NCI-H146 treated with DMSO at 0.1 percent for 48 hours (cell line): ENCODE measurements around the gene ADGRG3.

Experiments used
- DNase-seq: peaks from one replicate; lab custom pipeline; 2025; ENCODE audit not compliant: unreplicated experiment; lab: John Stamatoyannopoulos, UW

The ADGRG3 gene

DNA sequence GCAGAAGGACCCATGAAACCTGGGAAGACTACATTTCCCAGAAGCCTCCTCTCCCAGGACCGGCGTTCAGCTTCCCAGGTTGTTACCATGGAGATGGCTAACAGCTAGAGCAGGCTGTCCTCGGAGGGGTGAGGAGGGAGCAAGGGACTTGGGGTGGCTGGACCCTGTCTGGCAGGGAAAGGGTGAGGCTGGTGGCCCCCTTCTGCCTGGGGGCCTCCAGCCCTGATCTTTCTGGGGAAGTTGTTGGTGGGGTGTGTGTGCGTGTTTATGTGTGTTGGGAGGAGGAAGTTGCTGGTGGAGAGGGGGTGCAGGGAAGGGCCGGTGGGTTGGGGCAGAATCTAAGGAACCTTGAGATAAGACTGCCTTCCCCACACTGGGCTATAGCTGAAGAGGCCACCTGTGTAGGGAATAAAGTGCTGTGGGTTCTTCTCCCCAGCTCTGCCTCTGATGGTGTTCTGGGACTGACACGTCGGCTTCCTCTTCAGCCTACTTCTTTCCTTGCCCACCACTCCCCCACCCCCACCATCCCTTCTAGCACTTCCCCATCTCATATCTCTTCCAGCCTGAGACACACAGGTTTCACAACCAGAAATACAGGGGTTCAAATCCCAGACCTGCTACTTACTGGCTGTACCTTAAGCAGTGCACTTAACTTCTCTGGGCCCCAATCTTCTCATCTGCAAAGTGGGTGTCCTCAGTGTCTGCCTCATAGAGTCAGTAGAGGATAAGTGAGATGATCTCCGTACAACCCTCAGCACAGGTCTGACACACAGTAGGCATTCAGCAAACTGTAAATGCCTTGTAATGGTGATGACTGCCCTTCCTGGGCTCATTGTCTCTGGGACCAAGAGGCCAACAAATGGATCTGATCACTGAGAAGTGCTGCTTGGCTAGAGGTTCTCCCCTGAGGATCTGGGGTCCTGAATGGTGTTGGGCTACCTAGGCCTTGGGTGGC, 26.9 kb downstream of the ADGRG3 start, which contains the start of gene DRC7:
DRC7 (plus strand) TSS at position 82 of the 955 bp plus-strand sequence. CDS start 3,144 bp downstream, outside the sequence.
- no peak for DNase-seq

GRCh38 chr16:57695680-57696069, 27.6 kb downstream of the ADGRG3 start:
- DNase-seq = no peak

DNA sequence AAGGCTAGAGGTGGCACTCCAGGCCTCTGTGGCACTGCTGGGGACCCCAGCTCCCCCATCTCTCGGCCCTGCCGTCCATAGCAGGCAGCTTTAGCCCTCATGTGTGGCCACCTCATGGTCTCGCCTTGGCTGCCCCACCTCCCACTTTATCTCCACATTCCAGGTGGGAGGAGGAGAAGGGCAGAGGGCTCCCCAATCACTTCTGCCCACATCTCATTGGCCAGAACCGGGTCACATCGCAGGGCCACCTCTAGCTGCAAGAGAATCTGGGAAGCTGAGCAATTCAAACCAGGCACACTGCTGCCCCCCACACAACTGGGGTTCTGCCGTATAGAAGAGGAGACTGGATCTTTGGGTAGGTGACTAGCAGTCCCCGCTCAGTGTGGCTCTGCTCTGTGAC, 28.1 kb downstream of the ADGRG3 start:
- no peak for DNase-seq

DNA sequence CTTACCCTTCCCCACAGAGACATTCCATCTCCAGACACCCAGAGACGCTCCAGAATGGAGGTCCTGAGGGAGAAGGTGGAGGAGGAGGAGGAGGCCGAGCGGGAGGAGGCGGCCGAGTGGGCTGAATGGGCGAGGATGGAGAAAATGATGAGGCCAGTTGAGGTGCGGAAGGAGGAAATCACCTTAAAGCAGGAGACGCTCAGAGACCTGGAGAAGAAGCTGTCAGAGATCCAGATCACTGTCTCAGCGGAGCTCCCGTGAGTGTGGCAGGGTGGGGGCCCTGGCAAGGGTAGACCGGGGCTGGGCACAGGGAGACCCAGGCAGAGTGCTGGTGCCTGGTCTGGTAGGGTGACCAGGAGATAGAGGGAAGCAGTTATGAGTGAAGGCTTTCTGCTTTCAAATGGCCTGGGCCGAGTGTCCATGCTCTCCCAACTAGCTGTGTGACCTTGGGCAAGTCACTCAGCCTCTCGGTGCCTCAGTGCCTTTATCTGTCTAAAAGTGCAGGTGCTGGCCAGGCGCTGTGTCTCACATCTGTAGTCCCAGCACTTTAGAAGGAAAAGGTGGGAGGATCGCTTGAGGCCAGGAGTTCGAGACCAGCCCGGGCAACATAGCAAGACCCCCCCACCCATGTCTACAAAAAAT, 29.9 kb downstream of the ADGRG3 start:
- no peak for DNase-seq

GRCh38 chr16:57698812-57699405, 30.8 kb downstream of the ADGRG3 start:
- no peak for DNase-seq

- no peak for DNase-seq
These were observed 31.4 kb downstream of the ADGRG3 start for GRCh38 chr16:57699481-57699880.

GRCh38 chr16:57699899-57700298, 31.8 kb downstream of the ADGRG3 start:
- no peak for DNase-seq

- no peak for DNase-seq
These were observed 32.9 kb downstream of the ADGRG3 start for GRCh38 chr16:57700781-57701551.

- DNase-seq = no peak
These were observed 33.8 kb downstream of the ADGRG3 start for GRCh38 chr16:57701759-57702371.

DNA sequence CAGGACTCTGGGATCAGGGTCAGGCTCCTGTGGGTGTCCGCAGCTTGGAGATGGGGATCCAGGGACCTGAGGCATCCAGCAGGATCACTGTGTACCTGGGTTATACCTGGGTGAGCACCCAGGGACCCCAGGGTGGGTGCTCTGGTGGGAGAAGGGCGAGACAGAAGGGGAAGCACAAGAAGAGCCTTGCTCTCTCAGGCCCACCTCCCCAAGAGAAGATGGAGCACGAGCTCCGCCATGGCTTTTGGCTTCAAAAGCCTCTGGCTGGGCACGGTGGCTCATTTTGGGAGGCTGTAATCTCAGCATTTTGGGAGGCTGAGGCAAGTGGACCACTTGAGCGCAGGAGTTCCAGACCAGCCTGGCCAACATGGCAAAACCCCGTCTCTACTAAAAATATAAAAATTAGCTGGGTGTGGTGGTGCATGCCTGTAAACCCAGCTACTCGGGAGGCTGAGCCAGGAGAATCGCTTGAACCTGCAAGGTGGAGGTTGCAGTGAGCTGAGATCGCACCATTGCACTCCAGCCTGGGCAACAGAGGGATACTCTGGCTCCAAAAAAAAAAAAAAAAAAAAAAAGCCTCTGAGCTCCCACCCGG, 35.4 kb downstream of the ADGRG3 start:
- DNase-seq = no peak

- no peak for DNase-seq
These were observed 36.2 kb downstream of the ADGRG3 start for GRCh38 chr16:57704011-57704904.

DNA sequence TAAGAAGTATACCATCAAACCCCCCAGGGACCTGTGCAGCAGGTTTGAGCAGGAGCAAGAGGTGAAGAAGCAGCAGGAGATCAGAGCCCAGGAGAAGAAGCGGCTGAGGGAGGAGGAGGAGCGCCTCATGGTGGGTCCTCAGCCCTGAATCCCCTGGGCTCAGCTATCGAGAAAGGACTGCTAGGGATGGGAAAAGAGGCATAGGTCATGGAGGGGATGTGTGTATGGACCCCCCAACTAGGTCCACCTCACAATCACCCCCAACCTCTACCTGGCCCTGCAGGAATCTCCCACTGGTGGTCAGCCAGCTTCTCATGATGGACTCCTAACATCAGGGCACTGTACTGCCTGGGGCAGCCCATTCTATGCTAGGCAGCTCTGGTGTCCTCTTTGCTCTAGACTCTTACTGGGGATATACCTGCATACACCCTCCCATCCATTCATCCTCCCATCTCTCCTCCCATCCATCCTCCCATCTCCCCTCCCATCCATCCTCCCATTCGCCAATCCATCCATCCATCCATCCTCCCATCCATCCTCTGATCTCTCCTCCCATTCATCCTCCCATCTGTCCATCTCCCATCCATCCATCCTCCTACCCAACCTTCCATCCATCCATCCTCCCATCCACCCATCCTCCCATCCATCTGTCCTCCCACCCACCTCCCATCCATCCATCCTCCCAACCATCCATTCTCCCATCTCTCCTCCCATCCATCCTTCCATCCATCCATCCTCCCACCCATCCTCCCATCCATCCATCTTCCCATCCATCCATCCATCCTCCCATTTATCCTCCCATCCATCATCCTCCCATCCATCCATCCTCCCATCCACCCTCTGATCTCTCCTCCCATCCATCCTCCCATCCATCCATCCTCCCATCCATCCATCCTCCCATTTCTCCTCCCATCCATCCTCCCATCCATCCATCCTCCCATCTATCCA, 37.1 kb downstream of the ADGRG3 start:
- no peak for DNase-seq

DNA sequence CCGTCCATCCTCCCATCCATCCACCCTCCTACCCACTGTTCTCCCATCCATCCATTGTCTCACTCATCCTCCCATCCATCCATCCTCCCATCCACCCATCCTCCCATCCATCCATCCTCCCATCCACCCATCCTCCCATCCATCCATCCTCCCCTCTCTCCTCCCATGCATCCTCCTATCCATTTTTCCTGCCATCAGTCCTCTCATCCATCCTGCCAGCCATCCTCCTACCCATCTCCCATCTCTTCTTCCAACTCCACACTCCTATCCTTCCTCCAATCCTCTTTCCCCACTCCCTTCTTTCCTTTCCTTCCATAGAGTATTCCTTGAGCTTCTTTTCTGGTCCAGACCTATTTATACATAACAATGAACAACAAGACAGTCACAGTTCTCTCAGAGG, 38.6 kb downstream of the ADGRG3 start:
- DNase-seq = no peak

DNA sequence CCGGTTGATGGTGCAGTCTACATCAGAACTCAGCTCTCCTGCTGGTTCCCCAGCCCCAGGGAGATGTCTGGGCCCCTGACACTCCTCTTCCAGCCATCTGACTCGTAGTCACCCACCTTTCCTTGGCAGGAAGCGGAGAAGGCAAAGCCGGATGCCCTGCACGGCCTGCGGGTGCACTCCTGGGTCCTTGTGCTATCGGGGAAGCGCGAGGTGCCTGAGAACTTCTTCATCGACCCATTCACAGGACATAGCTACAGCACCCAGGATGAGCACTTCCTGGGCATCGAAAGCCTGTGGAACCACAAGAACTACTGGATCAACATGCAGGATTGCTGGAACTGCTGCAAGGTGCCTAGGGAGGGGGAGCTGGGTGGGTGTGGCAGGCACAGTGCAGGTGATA, 39.2 kb downstream of the ADGRG3 start:
- DNase-seq = no peak

DNA sequence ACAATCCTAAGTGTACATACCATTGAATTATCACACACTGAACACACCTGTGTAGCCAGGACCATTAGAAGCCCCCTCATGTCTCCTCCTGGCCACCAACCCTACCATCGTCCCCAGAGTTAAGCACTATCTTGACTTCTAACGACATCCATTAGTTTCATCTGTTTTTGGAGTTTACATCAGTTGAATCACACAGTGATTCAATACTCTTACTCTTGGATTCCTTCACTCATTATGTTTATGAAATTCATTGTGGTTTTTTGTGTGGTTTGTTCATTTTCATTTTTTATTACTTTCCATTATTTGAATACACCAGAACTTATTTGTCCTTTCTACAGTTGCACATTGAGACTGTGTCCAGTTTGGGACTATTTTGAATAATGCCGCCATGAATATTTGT, 40.1 kb downstream of the ADGRG3 start:
- no peak for DNase-seq

DNA sequence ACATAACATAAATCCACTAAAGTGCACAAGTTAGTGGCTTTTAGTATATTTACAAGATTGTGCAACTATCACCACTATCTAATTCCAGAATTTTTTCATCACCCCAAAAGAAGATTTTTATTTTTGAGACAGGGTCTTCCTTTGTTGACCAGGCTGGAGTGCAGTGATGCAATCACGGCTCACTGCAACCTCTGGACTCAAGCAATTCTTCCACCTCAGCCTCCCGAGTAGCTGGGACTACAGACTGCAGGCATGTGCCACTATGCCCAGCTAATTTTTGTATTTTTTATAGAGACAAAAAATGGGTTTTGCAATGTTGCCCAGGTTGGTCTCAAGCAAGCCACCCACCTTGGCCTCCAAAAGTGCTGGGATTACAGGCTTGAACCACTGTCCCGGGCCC, 41.6 kb downstream of the ADGRG3 start:
- no peak for DNase-seq

- DNase-seq = no peak
These were observed 43.2 kb downstream of the ADGRG3 start for GRCh38 chr16:57711346-57711745.

DNA sequence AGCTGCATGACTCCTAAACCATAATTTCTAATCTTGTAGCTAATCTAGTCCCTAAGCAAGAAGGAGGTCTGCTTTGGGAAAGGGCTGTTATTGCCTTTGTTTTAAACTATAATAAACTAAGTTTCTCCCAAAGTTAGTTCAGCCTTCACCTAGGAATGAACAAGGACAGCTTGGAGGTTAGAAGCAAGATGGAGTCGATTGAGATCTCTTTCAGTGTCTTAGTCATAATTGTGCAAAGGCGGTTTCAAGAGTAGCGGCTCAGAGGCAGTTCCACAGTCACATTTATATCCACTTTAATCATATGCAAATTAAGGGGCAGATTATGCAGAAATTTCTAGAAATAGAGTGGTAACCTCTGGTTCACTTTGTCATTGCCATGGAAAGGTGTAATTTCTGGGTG, 43.9 kb downstream of the ADGRG3 start:
- DNase-seq = no peak
